ENCODE measurements around the gene DHRS11. TPM values are rescaled to one million over a fixed set of nuclear protein-coding genes. Genes with fewer than 3 reads are reported as not detected.

Gene DHRS11
- total RNA-seq, 1 experiment from 2014 or later, result 11.8 TPM

GRCh38 chr17:36617773-36618172, 26.1 kb downstream of the DHRS11 start:
- ATAC-seq, result no peak
- in situ Hi-C loops (cut with HindIII; ENCODE audit: low pct_unique_long_range_greater_than_20kb, low sequenced_read_pairs) (no loop called here), intact Hi-C loops (cut with micrococcal nuclease; ENCODE audit: unreplicated experiment) (no loop called here)
- no peaks in the 10 kb centered on the region for H3K36me3 ChIP-seq (ENCODE audit: control insufficient read depth, insufficient read depth, low read length)
- DNase-seq (ENCODE audit: low read depth, low spot score), result no peak
- H3K9me3 ChIP-seq (ENCODE audit: control insufficient read depth, insufficient read depth, low read depth, low read length), result no peaks in the 10 kb centered on the region
- no peak overlapping the region for H3K27ac ChIP-seq (ENCODE audit: low read length)
- ChIA-PET POLR2A (no interaction called here), CTCF (no interaction called here)
- BruUV-seq (replicated peaks), result no TSS peak
- no peak for TF ChIP-seq REST (IDR thresholded peaks at IDR 0.05; ENCODE audit: insufficient read depth in 1 of 2, low read depth in 2 of 2, low read length in 1 of 2)
- TF ChIP-seq CTCF (IDR thresholded peaks at IDR 0.05), result no peak
- TF ChIP-seq SIN3A (IDR thresholded peaks at IDR 0.05; ENCODE audit: borderline replicate concordance, insufficient read depth, low read depth, low read length), result no peak
- TF ChIP-seq POLR2AphosphoS5 (IDR thresholded peaks at IDR 0.05; ENCODE audit: low read depth, low read length), result no peak
- TF ChIP-seq TCF7L2 (IDR thresholded peaks at IDR 0.05; ENCODE audit: low read depth, low read length), result no peak
- no peaks in the 10 kb centered on the region for H3K27me3 ChIP-seq (ENCODE audit: control insufficient read depth, insufficient read depth, low read length)
- no peaks in the 10 kb centered on the region for H3K4me1 ChIP-seq (ENCODE audit: control insufficient read depth, insufficient read depth, low read length)
- H3K4me3 ChIP-seq (ENCODE audit: low read depth in 2 of 2, low read length in 2 of 2), result no peak overlapping the region

GRCh38 chr17:36623281-36623680, 31.6 kb downstream of the DHRS11 start:
- H3K9me3 ChIP-seq (ENCODE audit: control insufficient read depth, insufficient read depth, low read depth, low read length), result no peaks in the 10 kb centered on the region
- no peaks in the 10 kb centered on the region for H3K27me3 ChIP-seq (ENCODE audit: control insufficient read depth, insufficient read depth, low read length)
- no peaks in the 10 kb centered on the region for H3K4me1 ChIP-seq (ENCODE audit: control insufficient read depth, insufficient read depth, low read length)
- CTCF ChIA-PET, result no interaction called here
- ATAC-seq (no peak), DNase-seq (ENCODE audit: low read depth, low spot score) (no peak)
- H3K4me3 ChIP-seq (ENCODE audit: low read depth in 2 of 2, low read length in 2 of 2), result no peak overlapping the region
- BruUV-seq (replicated peaks), result no TSS peak
- no peaks in the 10 kb centered on the region for H3K36me3 ChIP-seq (ENCODE audit: control insufficient read depth, insufficient read depth, low read length)
- H3K27ac ChIP-seq (ENCODE audit: low read length), result no peak overlapping the region
- POLR2A ChIA-PET, result no interaction called here
- intact Hi-C loops (cut with micrococcal nuclease; ENCODE audit: unreplicated experiment) (loop anchor here (10.0 kb wide), 1 partner anchor 82 kb away; no protein-coding TSS in a partner anchor), in situ Hi-C loops (cut with HindIII; ENCODE audit: low pct_unique_long_range_greater_than_20kb, low sequenced_read_pairs) (no loop called here)
- TF ChIP-seq CTCF (IDR thresholded peaks at IDR 0.05) (no peak), REST (IDR thresholded peaks at IDR 0.05; ENCODE audit: insufficient read depth in 1 of 2, low read depth in 2 of 2, low read length in 1 of 2) (no peak), SIN3A (IDR thresholded peaks at IDR 0.05; ENCODE audit: borderline replicate concordance, insufficient read depth, low read depth, low read length) (no peak), POLR2AphosphoS5 (IDR thresholded peaks at IDR 0.05; ENCODE audit: low read depth, low read length) (no peak), TCF7L2 (IDR thresholded peaks at IDR 0.05; ENCODE audit: low read depth, low read length) (no peak)

All from Panc1 (cell line).